GM12865 (cell line): ENCODE measurements around the gene ZBTB24.

ENCODE experiments used
- DNase-seq: peaks from one replicate; pipeline ENCODE4 v3.0.0; 2010; ENCODE audit warnings: low read depth
- H3K4me3 ChIP-seq: 2 replicates; pipeline ENCODE4 v1.5.1; 2011; ENCODE audit warnings: mild to moderate bottlenecking, low read depth, low read length, control low read depth
- TF ChIP-seq, protein P1 (sequence below): IDR thresholded peaks from 2 replicates; pipeline ENCODE4 v1.5.1; 2011; ENCODE audit warnings: low read length, control low read depth, low read depth, inconsistent platforms; ENCODE audit not compliant: insufficient read depth; ENCODE audit errors: missing control alignments

ZBTB24 gene

DNA sequence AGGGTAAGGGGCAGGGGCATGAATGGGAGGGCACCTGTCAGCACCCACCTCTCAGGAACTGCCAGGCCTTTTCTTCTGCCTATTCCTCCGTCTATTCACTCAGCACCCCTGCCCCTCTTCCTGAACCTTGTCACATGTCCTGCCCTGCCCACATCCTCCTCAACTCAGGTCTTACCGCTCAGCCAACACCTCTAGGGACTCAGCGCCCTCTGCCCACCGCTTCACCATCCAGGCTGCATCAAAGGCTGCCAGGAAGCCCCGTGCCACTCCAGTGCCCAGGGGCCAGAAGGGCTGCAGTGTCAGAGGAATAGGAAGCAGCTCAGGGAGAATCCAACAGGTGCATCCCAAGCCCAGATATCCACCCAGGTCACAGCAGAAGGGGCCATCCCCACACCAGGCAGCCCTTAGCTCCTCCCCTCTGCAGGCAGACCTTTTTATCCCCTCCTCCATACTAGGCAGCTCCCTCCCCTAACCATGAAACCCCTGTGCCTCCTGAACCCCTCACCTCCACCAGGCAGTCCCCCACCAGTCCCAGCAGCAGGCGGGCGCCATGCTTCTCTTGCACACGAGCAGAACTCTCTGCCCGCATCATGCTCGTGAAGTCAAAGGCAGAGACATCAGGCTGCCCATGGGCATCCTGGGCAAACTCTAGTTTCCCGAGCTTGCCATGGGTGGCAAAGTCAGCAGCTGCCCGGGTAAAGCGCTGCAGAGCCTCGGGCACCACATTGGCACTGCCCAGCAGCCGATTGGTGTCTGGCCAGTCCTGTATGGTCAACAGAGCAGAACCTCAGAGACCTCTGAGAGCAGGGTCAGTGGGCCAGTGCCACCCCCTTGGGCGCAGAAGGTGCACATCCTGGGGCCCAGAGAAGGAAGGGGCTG, 33.0 kb downstream of the ZBTB24 start:
- H3K4me3 ChIP-seq = no peak overlapping the region
- TF ChIP-seq, protein P1, sequence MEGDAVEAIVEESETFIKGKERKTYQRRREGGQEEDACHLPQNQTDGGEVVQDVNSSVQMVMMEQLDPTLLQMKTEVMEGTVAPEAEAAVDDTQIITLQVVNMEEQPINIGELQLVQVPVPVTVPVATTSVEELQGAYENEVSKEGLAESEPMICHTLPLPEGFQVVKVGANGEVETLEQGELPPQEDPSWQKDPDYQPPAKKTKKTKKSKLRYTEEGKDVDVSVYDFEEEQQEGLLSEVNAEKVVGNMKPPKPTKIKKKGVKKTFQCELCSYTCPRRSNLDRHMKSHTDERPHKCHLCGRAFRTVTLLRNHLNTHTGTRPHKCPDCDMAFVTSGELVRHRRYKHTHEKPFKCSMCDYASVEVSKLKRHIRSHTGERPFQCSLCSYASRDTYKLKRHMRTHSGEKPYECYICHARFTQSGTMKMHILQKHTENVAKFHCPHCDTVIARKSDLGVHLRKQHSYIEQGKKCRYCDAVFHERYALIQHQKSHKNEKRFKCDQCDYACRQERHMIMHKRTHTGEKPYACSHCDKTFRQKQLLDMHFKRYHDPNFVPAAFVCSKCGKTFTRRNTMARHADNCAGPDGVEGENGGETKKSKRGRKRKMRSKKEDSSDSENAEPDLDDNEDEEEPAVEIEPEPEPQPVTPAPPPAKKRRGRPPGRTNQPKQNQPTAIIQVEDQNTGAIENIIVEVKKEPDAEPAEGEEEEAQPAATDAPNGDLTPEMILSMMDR = no peak
- DNase-seq = no peak

DNA sequence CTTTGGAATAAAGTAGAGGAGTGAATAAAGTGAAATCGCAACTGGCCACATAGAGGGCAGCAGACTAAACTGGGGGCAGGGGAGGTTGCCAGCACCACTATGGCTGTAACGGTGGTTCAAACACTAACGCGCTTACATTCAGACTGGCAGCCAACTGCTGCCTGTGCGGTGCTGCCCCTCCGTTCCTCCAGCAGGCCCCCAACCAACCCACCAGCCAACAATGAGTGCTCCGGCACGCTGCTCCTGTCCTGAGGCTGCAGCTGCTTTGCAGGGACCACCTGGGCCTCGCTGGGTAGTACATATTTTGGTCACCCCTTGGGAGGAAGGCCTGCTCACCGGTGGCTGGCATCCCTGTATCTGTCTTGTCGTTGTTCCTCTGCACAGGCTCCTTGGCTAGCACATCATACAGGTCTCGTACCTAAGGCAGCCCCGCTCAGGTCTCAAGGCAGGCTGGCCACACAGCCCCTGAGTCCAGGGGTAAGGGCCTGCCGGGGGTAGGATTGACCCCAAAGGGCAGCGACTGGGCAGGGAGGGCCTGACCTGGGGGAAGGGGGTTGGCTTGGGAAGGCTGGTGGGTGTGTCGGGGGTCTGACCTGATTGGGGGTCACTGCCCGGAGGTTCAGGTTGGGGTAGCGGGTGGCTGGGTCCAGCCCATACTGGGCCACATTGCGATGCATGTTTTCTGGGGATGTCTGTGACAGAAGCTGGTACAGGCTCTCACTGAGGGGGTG, 33.8 kb downstream of the ZBTB24 start:
- H3K4me3 ChIP-seq = no peak overlapping the region
- no peak for DNase-seq
- TF ChIP-seq, protein P1 = no peak

DNA sequence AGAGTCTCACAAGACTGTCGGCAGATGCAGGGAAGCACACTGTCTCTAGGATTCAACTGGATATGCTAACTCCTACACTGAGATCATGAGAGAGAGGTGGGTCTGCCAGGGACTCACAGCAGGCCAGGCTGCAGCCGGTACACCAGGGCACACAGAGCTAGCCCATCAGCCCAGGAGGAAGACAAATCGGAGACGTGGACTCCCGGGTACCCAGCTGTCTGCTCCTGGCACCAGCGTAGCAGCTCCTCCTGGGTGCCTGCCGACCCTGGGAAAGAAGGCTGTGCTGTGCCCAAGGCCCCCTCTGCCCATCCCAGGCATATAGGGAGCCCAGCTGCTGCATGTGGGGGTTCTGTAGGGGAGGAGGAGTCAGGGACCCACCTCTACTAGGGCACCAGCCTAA, 34.4 kb downstream of the ZBTB24 start:
- DNase-seq = no peak
- TF ChIP-seq, protein P1 = no peak
- H3K4me3 ChIP-seq = no peak overlapping the region

DNA sequence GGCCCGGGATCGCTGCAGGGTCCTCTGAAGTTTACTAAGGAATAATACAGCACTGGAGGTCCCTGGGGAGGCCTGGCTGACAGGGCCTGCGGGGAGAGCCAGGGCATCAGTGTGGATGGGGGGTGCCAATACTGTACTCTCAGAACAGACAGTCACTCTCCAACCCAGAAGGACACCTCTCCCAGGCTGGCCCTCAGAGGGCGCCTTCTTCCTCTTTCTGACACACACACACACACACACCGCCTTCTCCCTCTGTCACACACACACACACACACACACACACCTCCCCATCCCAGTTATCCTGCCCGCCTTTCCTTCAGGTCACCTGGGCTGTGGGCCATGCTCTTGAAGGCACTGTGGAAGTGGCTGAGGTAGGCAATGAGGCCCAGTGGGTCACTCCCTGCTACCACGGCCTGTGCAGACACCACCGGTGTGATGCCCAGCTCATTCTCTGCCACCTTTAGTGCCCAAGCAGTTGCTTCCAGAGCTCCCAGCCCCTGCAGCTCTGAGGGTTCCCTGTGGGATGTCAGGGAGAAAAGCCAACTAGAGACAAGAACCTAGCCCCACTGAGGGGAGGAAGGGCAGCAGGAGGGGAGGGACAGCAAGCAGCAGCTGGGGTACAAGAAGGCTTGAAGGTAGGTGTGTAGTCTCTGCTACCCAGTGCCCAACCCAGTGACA, 35.0 kb downstream of the ZBTB24 start:
- no peak overlapping the region for H3K4me3 ChIP-seq
- TF ChIP-seq, protein P1 = no peak
- DNase-seq = no peak

DNA sequence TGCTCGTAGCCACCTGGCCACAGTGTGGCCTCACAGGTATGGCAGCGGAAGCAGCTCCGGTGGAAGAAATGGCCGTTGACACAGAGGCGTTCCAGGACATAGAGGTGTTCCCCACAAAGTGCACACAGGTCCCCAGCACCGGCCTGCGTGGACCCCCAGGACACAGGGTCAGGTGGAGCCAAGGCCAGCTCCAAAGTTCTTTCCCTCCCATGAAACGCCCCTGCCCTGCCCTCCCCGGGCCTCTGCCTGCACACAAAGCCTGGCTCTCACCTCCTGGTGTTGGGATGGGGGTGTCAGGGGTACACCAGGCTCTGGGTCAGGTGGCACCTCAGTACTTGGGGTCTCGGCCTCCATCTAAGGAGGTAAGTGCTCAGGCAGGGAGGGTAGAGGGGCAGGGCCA, 35.9 kb downstream of the ZBTB24 start:
- no peak overlapping the region for H3K4me3 ChIP-seq
- DNase-seq = no peak
- TF ChIP-seq, protein P1 = no peak

DNA sequence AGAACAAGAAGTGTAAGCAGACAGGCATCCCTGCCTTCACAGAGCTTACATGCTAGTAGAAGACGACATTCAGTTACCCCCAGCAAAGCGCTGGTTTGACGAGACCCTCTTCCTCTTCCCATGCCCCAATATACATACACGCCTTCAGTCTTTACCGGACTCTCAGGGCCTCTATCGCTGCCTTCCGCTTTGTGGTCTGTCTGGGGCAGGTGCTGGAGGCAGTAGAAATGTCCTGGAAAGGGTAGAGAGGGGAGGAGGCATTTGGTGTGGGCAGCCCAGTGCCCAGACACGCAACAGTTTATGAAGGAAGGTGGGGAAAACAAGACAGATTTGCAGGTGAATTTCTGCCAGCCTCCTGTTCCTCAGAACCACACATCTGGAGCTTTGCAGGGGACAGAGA, 36.5 kb downstream of the ZBTB24 start:
- DNase-seq = no peak
- no peak overlapping the region for H3K4me3 ChIP-seq
- TF ChIP-seq, protein P1 = no peak
